ENCODE measurements around the gene NR2C2.

DNA sequence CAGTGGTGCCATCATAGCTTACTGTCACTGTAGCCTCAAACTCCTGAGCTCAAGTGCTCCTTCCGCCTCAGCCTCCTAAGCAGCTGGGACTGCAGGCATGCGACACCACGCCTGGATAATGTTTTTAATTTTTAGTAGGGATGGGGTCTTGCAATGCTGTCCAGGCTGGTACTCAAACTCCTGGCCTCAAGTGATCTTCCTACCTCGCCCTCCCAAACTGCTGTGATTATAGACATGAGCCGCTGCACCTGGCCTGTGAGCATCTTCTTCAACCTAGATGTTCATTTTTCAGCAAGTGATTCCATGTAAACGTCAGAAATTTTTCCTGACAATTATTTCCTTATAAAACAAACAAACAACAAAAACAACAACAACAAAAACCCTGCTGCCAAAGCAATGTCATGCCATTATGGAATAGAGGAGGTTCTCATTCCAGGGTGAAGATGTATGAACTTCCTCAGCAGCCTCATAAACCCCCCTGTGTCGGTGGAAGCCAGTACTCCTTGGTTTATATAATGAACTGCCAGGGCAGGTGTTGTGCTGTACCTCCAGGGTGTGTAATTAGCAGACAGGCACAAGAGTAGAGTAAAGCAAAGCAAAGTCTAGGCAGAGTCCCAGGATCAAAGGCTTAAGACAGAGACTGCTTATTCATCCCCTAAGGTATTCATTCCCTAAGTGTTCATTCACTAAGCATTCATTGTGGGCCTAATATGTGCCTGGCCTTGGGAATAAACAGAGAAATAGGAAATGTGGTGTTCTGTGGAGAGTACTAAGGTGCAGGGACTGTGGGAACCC is 44.6 kb downstream of the NR2C2 start:
- TF ChIP-seq, protein P1, sequence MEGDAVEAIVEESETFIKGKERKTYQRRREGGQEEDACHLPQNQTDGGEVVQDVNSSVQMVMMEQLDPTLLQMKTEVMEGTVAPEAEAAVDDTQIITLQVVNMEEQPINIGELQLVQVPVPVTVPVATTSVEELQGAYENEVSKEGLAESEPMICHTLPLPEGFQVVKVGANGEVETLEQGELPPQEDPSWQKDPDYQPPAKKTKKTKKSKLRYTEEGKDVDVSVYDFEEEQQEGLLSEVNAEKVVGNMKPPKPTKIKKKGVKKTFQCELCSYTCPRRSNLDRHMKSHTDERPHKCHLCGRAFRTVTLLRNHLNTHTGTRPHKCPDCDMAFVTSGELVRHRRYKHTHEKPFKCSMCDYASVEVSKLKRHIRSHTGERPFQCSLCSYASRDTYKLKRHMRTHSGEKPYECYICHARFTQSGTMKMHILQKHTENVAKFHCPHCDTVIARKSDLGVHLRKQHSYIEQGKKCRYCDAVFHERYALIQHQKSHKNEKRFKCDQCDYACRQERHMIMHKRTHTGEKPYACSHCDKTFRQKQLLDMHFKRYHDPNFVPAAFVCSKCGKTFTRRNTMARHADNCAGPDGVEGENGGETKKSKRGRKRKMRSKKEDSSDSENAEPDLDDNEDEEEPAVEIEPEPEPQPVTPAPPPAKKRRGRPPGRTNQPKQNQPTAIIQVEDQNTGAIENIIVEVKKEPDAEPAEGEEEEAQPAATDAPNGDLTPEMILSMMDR (IDR thresholded peaks at IDR 0.05), result no peak
- TF ChIP-seq POLR2A (IDR thresholded peaks at IDR 0.05), result no peak
